OCI-LY3 (cell line): Measurements from ENCODE around the gene DDOST.

Experiments used
- H2AFZ ChIP-seq: fragments of 200-600, 300-600 bp; shearing (Covaris generic); 2 replicates; pipeline ENCODE4 v1.6.0; 2014; ENCODE audit warnings: antibody characterized with exemption, low read depth, low read length
- H3K27ac ChIP-seq: fragments of 200-600, 300-600 bp; sonication (generic); 2 replicates; pipeline ENCODE4 v1.5.1; 2014; ENCODE audit warnings: mild to moderate bottlenecking, low read length, moderate library complexity, mixed read lengths
- H3K27me3 ChIP-seq: fragments of 200-600, 300-600 bp; sonication (generic); 2 replicates; pipeline ENCODE4 v1.6.1; 2014; ENCODE audit warnings: low read depth, low read length, mixed read lengths
- H3K36me3 ChIP-seq: fragments of 200-600, 300-600 bp; sonication (generic); replicated peaks from 2 replicates; pipeline ENCODE3; 2014; ENCODE audit warnings: low read depth, low read length, mixed read lengths
- H3K4me1 ChIP-seq: fragments of 300-600, 200-600 bp; sonication (generic); 2 replicates; pipeline ENCODE4 v1.6.1; 2014; ENCODE audit warnings: low read length, mixed read lengths
- H3K4me2 ChIP-seq: fragments of 200-600, 300-600 bp; sonication (generic); 2 replicates; pipeline ENCODE4 v1.6.1; 2014; ENCODE audit warnings: low read length, mixed read lengths
- H3K4me3 ChIP-seq: fragments of 300-600, 200-600 bp; sonication (generic); 2 replicates; pipeline ENCODE4 v1.5.1; 2014; ENCODE audit warnings: antibody characterized with exemption, mild to moderate bottlenecking, low read length, moderate library complexity
- H3K79me2 ChIP-seq: fragments of 300-600, 200-600 bp; shearing (Covaris generic); 2 replicates; pipeline ENCODE4 v1.6.1; 2014; ENCODE audit warnings: mild to moderate bottlenecking, low read length, mixed read lengths
- H3K9ac ChIP-seq: fragments of 300-600, 200-600 bp; shearing (Covaris generic); 2 replicates; pipeline ENCODE4 v1.6.0; 2014; ENCODE audit warnings: mild to moderate bottlenecking, low read length, moderate library complexity
- H3K9me3 ChIP-seq: fragments of 200-600, 300-600 bp; shearing (Covaris generic); 2 replicates; pipeline ENCODE4 v1.6.1; 2014; ENCODE audit warnings: low read length, mixed read lengths; ENCODE audit not compliant: insufficient read depth
- H4K20me1 ChIP-seq: fragments of 200-600, 300-600 bp; sonication (generic); 2 replicates; pipeline ENCODE4 v1.6.1; 2016; ENCODE audit warnings: low read length, mixed read lengths; ENCODE audit not compliant: insufficient read depth
- CTCF ChIP-seq: fragments of 200-600, 300-600 bp; sonication (generic); IDR thresholded peaks from 2 replicates; pipeline ENCODE4 v1.5.1; 2014; ENCODE audit warnings: antibody characterized with exemption, low read length, low read depth
- EZH2phosphoT487 ChIP-seq: fragments of 200-600 bp; shearing (Covaris generic); IDR thresholded peaks from 2 replicates; pipeline ENCODE4 v1.6.1; 2018; ENCODE audit warnings: antibody characterized with exemption, mixed run types, low read depth

Gene DDOST

GRCh38 chr1:20626098-20626427 is 35.1 kb downstream of the DDOST start:
- Histone ChIP-seq H3K4me2 (no peak overlapping the region), H3K79me2 (no peaks in the 10 kb centered on the region), H3K27ac (no peak overlapping the region), H3K27me3 (0 out of 2 replicates have a peak, but pooled peaks cover 6% of the 10 kb centered on the region), H4K20me1 (no peaks in the 10 kb centered on the region), H2AFZ (no peak overlapping the region), H3K9ac (no peak overlapping the region), H3K4me1 (no peaks in the 10 kb centered on the region), H3K36me3 (no peaks in the 10 kb centered on the region), H3K9me3 (no peaks in the 10 kb centered on the region), H3K4me3 (no peak overlapping the region)
- TF ChIP-seq EZH2phosphoT487 (no peak), CTCF (no peak)

GRCh38 chr1:20625176-20626097 is 35.7 kb downstream of the DDOST start:
- Histone ChIP-seq H3K9me3 (no peaks in the 10 kb centered on the region), H3K79me2 (no peaks in the 10 kb centered on the region), H3K4me3 (no peak overlapping the region), H2AFZ (no peak overlapping the region), H4K20me1 (no peaks in the 10 kb centered on the region), H3K27ac (no peak overlapping the region), H3K4me1 (no peaks in the 10 kb centered on the region), H3K4me2 (no peak overlapping the region), H3K9ac (no peak overlapping the region), H3K36me3 (no peaks in the 10 kb centered on the region), H3K27me3 (0 out of 2 replicates have a peak, but pooled peaks cover 6% of the 10 kb centered on the region)
- TF ChIP-seq CTCF = no peak
- no peak for TF ChIP-seq EZH2phosphoT487

GRCh38 chr1:20624709-20625108 is 36.5 kb downstream of the DDOST start:
- 0 out of 2 replicates have a peak, but pooled peaks cover 6% of the 10 kb centered on the region for H3K27me3 ChIP-seq
- H2AFZ ChIP-seq = no peak overlapping the region

More at GRCh38 chr1:20624709-20625108, 36.5 kb downstream of the DDOST start:
- H3K4me1 ChIP-seq = no peaks in the 10 kb centered on the region
- TF ChIP-seq CTCF = no peak
- no peak for TF ChIP-seq EZH2phosphoT487
- H3K9ac ChIP-seq = no peak overlapping the region
- no peak overlapping the region for H3K4me3 ChIP-seq
- no peaks in the 10 kb centered on the region for H4K20me1 ChIP-seq
- H3K27ac ChIP-seq = no peak overlapping the region
- no peaks in the 10 kb centered on the region for H3K36me3 ChIP-seq
- no peaks in the 10 kb centered on the region for H3K79me2 ChIP-seq
- no peaks in the 10 kb centered on the region for H3K9me3 ChIP-seq
- no peak overlapping the region for H3K4me2 ChIP-seq
